Thymus (tissue), 11 donors: ENCODE measurements around the gene PFDN2. TPM values are rescaled to one million over a fixed set of nuclear protein-coding genes. Genes with fewer than 3 reads are reported as not detected.

Experiments used
- DNase-seq, 9 donors: peaks; one replicate each; pipeline ENCODE4 v3.0.0-alpha.2; 2013; ENCODE audit warnings: low spot score in 9 of 9, low read depth in 6 of 9, missing footprints in 1 of 9
- H3K27ac ChIP-seq, 2 donors: one replicate each; pipeline ENCODE4 v1.5.1; 2013; ENCODE audit warnings: control low read depth in 1 of 2, low read depth in 1 of 2, low read length in 1 of 2, mild to moderate bottlenecking in 1 of 2, moderate library complexity in 1 of 2
- H3K27me3 ChIP-seq, 2 donors: one replicate each; pipeline ENCODE4 v1.5.1; 2013; ENCODE audit warnings: low read length in 1 of 2; ENCODE audit not compliant: control insufficient read depth in 2 of 2, insufficient read depth in 1 of 2
- H3K36me3 ChIP-seq, 2 donors: one replicate each; pipeline ENCODE4 v1.5.1; 2013; ENCODE audit warnings: low read length in 1 of 2, mild to moderate bottlenecking in 1 of 2, moderate library complexity in 1 of 2; ENCODE audit not compliant: control insufficient read depth in 2 of 2, insufficient read depth in 2 of 2
- H3K4me1 ChIP-seq, 2 donors: one replicate each; pipeline ENCODE4 v1.5.1; 2013; ENCODE audit warnings: low read length in 2 of 2; ENCODE audit not compliant: control insufficient read depth in 2 of 2, insufficient read depth in 2 of 2
- H3K4me3 ChIP-seq, 2 donors: one replicate each; pipeline ENCODE4 v1.5.1; 2013; ENCODE audit warnings: low read length in 2 of 2, control low read depth in 1 of 2, mild to moderate bottlenecking in 1 of 2
- H3K9me3 ChIP-seq, 2 donors: one replicate each; pipeline ENCODE4 v1.5.1; 2013; ENCODE audit warnings: low read length in 1 of 2, mild to moderate bottlenecking in 1 of 2; ENCODE audit not compliant: control insufficient read depth in 2 of 2, insufficient read depth in 1 of 2
- WGBS: extraction: QIAGEN DNeasy Blood & Tissue Kit; methylation state at CpG from one replicate; pipeline ENCODE4 v1.1.7; 2013; 5-methylcytosine and 5-hydroxymethylcytosine counted together
- polyA plus RNA-seq: library from polyadenylated mRNA; stranded (reverse); fragments of 200-250 nt; gene quantifications from one replicate; pipeline ENCODE4 v1.2.3, GENCODE V29; 2013
- total RNA-seq: library from RNA; stranded (reverse); fragments of 120-200 nt; gene quantifications from one replicate; pipeline ENCODE4 v1.2.4, GENCODE V29; 2013
- donor health status: healthy.

The PFDN2 gene
- total and polyA plus RNA-seq, 2 donors = 48.2 to 152 TPM

DNA sequence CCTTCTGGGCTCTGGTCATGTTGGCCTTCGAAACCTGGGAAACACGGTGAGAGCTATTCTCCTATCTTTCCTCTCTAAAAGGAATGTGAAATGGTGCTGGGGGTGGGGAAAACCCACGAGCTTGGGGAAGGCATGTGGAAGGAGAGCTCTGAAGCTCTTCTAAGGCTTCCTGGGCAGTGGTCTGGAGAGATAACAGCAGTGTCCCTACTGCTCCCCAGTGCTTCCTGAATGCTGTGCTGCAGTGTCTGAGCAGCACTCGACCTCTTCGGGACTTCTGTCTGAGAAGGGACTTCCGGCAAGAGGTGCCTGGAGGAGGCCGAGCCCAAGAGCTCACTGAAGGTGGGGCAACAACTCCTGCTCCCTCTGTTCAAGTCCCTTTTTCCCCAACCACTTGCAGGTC, 44.2 kb upstream of the PFDN2 start:
- H3K9me3 ChIP-seq = no peaks in the 10 kb centered on the region
- peaks cover 17 to 36% of the 10 kb centered on the region in 2 donors for H3K4me1 ChIP-seq
- 95% methylated on average over 7 of the region's 7 CpGs for WGBS
- H3K27me3 ChIP-seq = no peaks in the 10 kb centered on the region
- H3K27ac ChIP-seq = no peak overlapping the region
- no peak for DNase-seq
- peaks cover 42 to 46% of the 10 kb centered on the region in 2 donors for H3K36me3 ChIP-seq
- no peak overlapping the region for H3K4me3 ChIP-seq

DNA sequence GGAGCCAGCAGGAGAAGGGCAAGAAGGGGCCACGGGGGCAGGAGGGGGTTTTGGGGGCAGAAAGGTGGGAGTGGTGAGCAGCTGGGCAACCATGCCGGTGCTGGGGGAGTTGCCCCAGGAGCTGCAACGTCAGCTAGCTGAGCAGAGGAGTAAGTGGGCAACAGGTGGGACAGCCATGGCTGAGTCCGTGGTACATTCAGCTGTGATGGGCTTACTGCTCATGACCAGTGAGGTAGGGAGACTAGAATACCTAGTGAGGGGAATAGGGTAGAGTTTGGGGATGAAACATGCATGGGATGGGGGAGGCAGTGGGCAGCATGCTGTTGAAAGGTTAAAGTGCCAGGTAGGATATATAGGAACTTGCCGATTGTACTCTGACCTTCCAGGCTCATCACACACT, 43.8 kb upstream of the PFDN2 start:
- peaks cover 45 to 50% of the 10 kb centered on the region in 2 donors for H3K36me3 ChIP-seq
- peaks cover 13 to 32% of the 10 kb centered on the region in 2 donors for H3K4me1 ChIP-seq

DNA sequence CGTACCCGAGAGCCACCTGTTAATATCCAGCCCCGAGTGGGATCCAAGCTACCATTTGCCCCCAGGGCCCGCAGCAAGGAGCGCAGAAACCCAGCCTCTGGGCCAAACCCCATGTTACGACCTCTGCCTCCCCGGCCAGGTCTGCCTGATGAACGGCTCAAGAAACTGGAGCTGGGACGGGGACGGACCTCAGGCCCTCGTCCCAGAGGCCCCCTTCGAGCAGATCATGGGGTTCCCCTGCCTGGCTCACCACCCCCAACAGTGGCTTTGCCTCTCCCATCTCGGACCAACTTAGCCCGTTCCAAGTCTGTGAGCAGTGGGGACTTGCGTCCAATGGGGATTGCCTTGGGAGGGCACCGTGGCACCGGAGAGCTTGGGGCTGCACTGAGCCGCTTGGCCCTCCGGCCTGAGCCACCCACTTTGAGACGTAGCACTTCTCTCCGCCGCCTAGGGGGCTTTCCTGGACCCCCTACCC, 42.9 kb upstream of the PFDN2 start:
- WGBS = 97% methylated on average over 22 of the region's 22 CpGs
- no peak for DNase-seq
- no peaks in the 10 kb centered on the region for H3K27me3 ChIP-seq
- H3K36me3 ChIP-seq = peaks cover 47 to 50% of the 10 kb centered on the region in 2 donors
- no peak overlapping the region for H3K4me3 ChIP-seq
- no peaks in the 10 kb centered on the region for H3K9me3 ChIP-seq
- H3K4me1 ChIP-seq = peaks cover 12 to 27% of the 10 kb centered on the region in 2 donors
- H3K27ac ChIP-seq = no peak overlapping the region

More for the DNA sequence above, 43.8 kb upstream of the PFDN2 start:
- Histone ChIP-seq H3K9me3 (no peaks in the 10 kb centered on the region), H3K27ac (no peak overlapping the region), H3K27me3 (no peaks in the 10 kb centered on the region), H3K4me3 (no peak overlapping the region)
- no peak for DNase-seq
- WGBS = 98% methylated on average over 5 of the region's 5 CpGs

DNA sequence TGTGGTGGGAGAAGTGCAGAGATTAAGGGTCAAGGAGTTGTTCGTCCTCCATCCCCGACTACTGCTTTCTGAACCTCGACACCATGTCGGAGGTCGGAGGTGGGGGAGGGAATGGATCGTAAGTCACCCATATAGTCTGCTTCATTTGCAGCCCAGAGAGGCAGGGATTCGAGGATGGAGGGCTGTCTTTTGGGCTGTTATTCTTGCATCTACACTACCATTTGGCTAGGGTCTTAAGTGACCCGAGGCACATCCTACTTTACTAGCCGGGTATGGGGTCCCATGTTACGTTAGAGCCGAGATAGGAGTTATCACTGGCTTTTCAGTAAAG, 42.0 kb upstream of the PFDN2 start:
- H3K27me3 ChIP-seq = no peaks in the 10 kb centered on the region
- 19% methylated on average over 11 of the region's 11 CpGs for WGBS
- H3K36me3 ChIP-seq = peaks cover 45 to 48% of the 10 kb centered on the region in 2 donors
- H3K4me1 ChIP-seq = peaks cover 9 to 22% of the 10 kb centered on the region in 2 donors
- H3K9me3 ChIP-seq = no peaks in the 10 kb centered on the region
- H3K27ac ChIP-seq = peak overlapping the region in 1 of 2 donors; percentile 84
- peak overlapping the region; percentile 93 to 99 for H3K4me3 ChIP-seq
- no peak for DNase-seq

DNA sequence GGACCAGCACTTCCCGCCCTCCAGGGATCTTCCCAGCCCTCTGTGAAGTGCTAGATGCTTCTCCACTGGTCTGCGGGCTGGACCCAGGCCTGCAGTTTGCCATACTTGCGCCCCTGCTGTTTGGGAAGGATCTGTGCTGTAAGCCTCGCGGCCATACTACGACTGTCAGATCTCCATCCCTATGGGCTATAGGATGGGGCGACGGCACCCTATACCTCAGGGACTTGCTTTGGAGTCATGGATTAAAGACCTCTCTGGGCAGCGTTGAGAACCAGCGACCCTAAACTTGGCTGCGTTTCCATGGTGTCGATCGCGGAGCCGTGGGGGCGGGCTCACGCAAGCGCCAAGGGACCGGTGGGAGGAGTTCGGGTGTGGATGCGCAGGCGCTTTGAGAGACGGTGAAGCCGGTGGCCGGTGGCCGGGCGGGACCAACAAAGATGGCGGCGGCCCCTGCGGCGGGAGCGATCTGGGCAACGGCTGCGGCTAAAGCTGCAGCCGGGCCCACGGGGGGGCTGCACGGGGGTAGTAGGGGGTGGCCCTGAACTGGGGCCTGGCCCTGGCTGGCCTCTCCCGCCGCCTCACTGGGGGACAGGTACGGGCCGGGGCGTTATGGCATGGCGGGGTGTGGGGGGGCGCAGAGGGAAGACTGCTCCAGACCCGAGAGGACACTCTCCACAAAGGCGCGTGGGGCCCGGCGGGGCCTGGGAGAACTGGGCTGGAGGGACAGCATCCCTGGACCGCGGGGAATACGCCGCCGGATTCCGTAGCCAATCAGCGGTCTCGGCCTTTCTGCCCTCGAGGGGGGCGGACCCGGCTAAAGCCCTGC, 41.5 kb upstream of the PFDN2 start, which contains the start of gene USP21:
Gene USP21, plus strand, starts transcription at position 414 of the 826 bp plus-strand sequence. CDS start 1,141 bp downstream, outside the sequence.
- Histone ChIP-seq H3K9me3 (no peaks in the 10 kb centered on the region), H3K27me3 (no peaks in the 10 kb centered on the region), H3K4me1 (peaks cover 13 to 27% of the 10 kb centered on the region in 2 donors), H3K4me3 (peak within 1 kb of the TSS; percentile 93 to 99), H3K36me3 (peaks cover 41 to 47% of the 10 kb centered on the region in 2 donors), H3K27ac (peak within 1 kb of the TSS; percentile 56 to 84)
- WGBS = 5% methylated on average over 60 of the region's 60 CpGs
- peak; percentile 78 to 96 (median 89) for DNase-seq

DNA sequence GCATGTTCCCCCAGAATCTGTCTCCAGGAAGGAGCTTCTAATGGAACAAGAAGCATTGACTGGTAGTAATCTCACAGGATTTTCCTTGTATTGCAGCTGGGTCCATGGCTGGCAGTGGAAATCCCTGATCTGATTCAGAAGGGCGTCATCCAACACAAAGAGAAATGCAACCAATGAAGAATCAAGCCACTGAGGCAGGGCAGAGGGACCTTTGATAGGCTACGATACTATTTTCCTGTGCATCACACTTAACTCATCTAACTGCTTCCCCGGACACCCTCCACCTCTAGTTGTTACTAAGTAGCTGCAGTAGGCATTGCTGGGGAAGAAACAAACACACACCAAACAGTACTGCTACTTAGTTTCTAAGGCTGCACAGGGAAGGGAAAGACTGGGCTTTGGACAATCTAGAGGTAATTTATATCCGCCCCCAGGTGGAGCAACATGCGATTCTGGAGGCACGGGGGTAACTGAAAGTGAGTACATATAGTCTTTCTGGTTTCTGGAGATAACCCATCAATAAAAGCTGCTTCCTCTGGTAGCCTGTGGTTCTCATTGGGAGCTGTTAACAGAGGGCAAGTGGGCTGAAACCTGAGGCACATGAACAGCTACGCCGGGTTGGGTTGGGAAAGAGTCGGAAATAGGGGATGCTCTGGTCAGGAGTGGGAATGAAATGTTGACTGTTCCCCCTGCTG, 40.6 kb upstream of the PFDN2 start:
- Histone ChIP-seq H3K36me3 (peaks cover 36 to 41% of the 10 kb centered on the region in 2 donors), H3K4me3 (peak overlapping the region in 1 of 2 donors; percentile 99), H3K4me1 (peaks cover 13 to 29% of the 10 kb centered on the region in 2 donors), H3K9me3 (no peaks in the 10 kb centered on the region), H3K27ac (peak overlapping the region in 1 of 2 donors; percentile 33), H3K27me3 (no peaks in the 10 kb centered on the region)
- DNase-seq = no peak
- WGBS = 77% methylated on average over 9 of the region's 9 CpGs

DNA sequence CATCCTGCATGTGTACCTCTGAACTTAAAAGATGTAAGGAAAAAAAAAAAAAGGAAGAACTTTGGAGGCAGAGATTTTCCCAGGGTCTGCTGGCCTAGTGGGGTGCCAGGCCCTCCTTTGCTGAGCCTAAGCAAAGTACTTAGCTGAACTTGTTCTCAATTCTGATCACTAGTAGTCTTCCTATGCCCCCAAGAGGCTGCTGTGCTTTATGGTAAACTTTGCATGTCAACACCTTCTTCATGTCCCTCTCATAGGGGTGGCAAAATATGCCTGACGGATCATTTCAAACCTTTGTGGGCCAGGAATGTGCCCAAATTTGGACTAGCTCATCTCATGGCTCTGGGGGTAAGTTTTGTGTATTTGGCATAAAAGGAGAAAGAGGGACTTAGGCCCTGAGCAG, 40.0 kb upstream of the PFDN2 start:
- WGBS = 97% methylated on average over 1 of the region's 1 CpG

DNA sequence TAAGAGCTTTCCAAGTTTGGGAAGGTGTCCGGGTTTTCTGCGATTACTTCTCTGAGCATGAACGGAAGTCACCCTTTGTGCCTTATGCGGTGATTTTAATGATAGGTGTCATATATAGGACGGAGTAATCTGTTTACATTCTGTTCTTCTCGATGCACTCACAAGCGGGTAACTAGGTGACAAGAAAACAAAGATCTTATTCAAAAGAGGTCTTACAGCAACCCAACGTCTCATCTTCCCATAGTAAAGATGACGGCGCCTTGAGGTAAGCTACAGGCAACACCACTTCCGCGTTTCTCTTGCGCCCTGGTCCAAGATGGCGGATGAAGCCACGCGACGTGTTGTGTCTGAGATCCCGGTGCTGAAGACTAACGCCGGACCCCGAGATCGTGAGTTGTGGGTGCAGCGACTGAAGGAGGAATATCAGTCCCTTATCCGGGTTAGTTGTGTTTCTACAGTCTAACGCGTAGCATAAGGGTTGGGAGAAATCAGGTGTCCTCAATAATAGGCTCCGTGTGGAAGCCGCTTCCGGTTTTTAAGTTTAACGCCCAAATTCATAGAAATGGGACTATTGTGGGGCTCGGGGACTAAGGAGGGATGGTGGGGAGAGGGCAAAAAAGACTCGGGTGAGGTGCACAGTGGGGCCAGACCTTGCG, 36.0 kb upstream of the PFDN2 start, which contains the start of gene UFC1:
Gene UFC1, plus strand, starts transcription at position 297 of the 656 bp plus-strand sequence. Its CDS starts 20 bp downstream, at position 317.
- Histone ChIP-seq H3K9me3 (no peaks in the 10 kb centered on the region), H3K4me1 (peaks cover 6 to 20% of the 10 kb centered on the region in 2 donors), H3K4me3 (peak within 1 kb of the TSS; percentile 56 to 94), H3K36me3 (peaks cover 18 to 21% of the 10 kb centered on the region in 2 donors), H3K27me3 (no peaks in the 10 kb centered on the region), H3K27ac (peak within 1 kb of the TSS; percentile 88 to 99)
- WGBS = under 1% methylated on average over 33 of the region's 33 CpGs
- peak; percentile 79 to 95 (median 85) for DNase-seq

More for the DNA sequence above, 40.0 kb upstream of the PFDN2 start:
- Histone ChIP-seq H3K4me3 (no peak overlapping the region), H3K27me3 (no peaks in the 10 kb centered on the region), H3K9me3 (no peaks in the 10 kb centered on the region), H3K27ac (no peak overlapping the region), H3K4me1 (peaks cover 13 to 33% of the 10 kb centered on the region in 2 donors), H3K36me3 (peaks cover 35 to 36% of the 10 kb centered on the region in 2 donors)
- DNase-seq = no peak
